ENCODE data around the gene ARIH2.
"Not testable (repeated sequence)": the region's sequence is repeated elsewhere in the genome, so short reads cannot be mapped to it uniquely, and the experiment has no call there.

The ARIH2 gene

GRCh38 chr3:49007771-49008528 lies 89.3 kb downstream of the ARIH2 start:
- H3K4me1 Mint-ChIP-seq (ENCODE audit: low read depth) = peaks cover 43% of the 10 kb centered on the region

GRCh38 chr3:49008627-49009026 lies 90.0 kb downstream of the ARIH2 start:
- peak overlapping the region; percentile 100 for H3K27ac Mint-ChIP-seq
- H3K36me3 Mint-ChIP-seq (ENCODE audit: low read depth) = peaks cover 63% of the 10 kb centered on the region
- H3K27me3 Mint-ChIP-seq; intact Hi-C loops (cut with micrococcal nuclease); H3K9me3 Mint-ChIP-seq: not testable (repeated sequence)
- peak overlapping the region; percentile 99 for H3K4me3 Mint-ChIP-seq
- H3K4me1 Mint-ChIP-seq (ENCODE audit: low read depth) = peaks cover 50% of the 10 kb centered on the region

More at GRCh38 chr3:49007771-49008528, 89.3 kb downstream of the ARIH2 start:
- Mint-ChIP-seq H3K36me3 (ENCODE audit: low read depth) (peaks cover 56% of the 10 kb centered on the region), H3K27ac (peak overlapping the region; percentile 100), H3K4me3 (peak overlapping the region; percentile 99), H3K27me3 (no peaks in the 10 kb centered on the region), H3K9me3 (no peaks in the 10 kb centered on the region)
- intact Hi-C loops (cut with micrococcal nuclease) = loop anchor here (1.0 kb wide), 1 partner anchor 13 kb away; no protein-coding TSS in a partner anchor

- H3K36me3 Mint-ChIP-seq (ENCODE audit: low read depth) = peaks cover 70% of the 10 kb centered on the region
- peaks cover 51% of the 10 kb centered on the region for H3K4me1 Mint-ChIP-seq (ENCODE audit: low read depth)
- no peaks in the 10 kb centered on the region for H3K27me3 Mint-ChIP-seq
- no peak overlapping the region for H3K27ac Mint-ChIP-seq
- H3K9me3 Mint-ChIP-seq = no peaks in the 10 kb centered on the region
- no peak overlapping the region for H3K4me3 Mint-ChIP-seq
- intact Hi-C loops (cut with micrococcal nuclease) = no loop called here
Observed at GRCh38 chr3:49009396-49009795, 90.8 kb downstream of the ARIH2 start.

- intact Hi-C loops (cut with micrococcal nuclease) = no loop called here
- H3K9me3 Mint-ChIP-seq = no peaks in the 10 kb centered on the region
- H3K27me3 Mint-ChIP-seq = no peaks in the 10 kb centered on the region
- H3K27ac Mint-ChIP-seq = no peak overlapping the region
- no peak overlapping the region for H3K4me3 Mint-ChIP-seq
- H3K36me3 Mint-ChIP-seq (ENCODE audit: low read depth) = peaks cover 89% of the 10 kb centered on the region
- H3K4me1 Mint-ChIP-seq (ENCODE audit: low read depth) = peaks cover 57% of the 10 kb centered on the region
Observed at GRCh38 chr3:49012441-49013017, 93.9 kb downstream of the ARIH2 start.

- Mint-ChIP-seq H3K9me3 (no peaks in the 10 kb centered on the region), H3K4me1 (ENCODE audit: low read depth) (peaks cover 56% of the 10 kb centered on the region), H3K27ac (no peak overlapping the region), H3K4me3 (no peak overlapping the region), H3K36me3 (ENCODE audit: low read depth) (peaks cover 85% of the 10 kb centered on the region), H3K27me3 (no peaks in the 10 kb centered on the region)
- intact Hi-C loops (cut with micrococcal nuclease) = no loop called here
Observed at GRCh38 chr3:49013113-49013737, 94.6 kb downstream of the ARIH2 start.

- Mint-ChIP-seq H3K27me3 (no peaks in the 10 kb centered on the region), H3K4me3 (no peak overlapping the region), H3K9me3 (no peaks in the 10 kb centered on the region), H3K36me3 (ENCODE audit: low read depth) (peaks cover 86% of the 10 kb centered on the region), H3K4me1 (ENCODE audit: low read depth) (peaks cover 53% of the 10 kb centered on the region), H3K27ac (no peak overlapping the region)
- intact Hi-C loops (cut with micrococcal nuclease) = no loop called here
Observed at GRCh38 chr3:49013738-49014660, 95.4 kb downstream of the ARIH2 start.

- peaks cover 56% of the 10 kb centered on the region for H3K4me1 Mint-ChIP-seq (ENCODE audit: low read depth)
- no peaks in the 10 kb centered on the region for H3K27me3 Mint-ChIP-seq
- H3K36me3 Mint-ChIP-seq (ENCODE audit: low read depth) = peaks cover 79% of the 10 kb centered on the region
- H3K9me3 Mint-ChIP-seq = no peaks in the 10 kb centered on the region
- intact Hi-C loops (cut with micrococcal nuclease) = no loop called here
- no peak overlapping the region for H3K4me3 Mint-ChIP-seq
- H3K27ac Mint-ChIP-seq = no peak overlapping the region
Observed at GRCh38 chr3:49015072-49015471, 96.4 kb downstream of the ARIH2 start.

- intact Hi-C loops (cut with micrococcal nuclease) = no loop called here
- Mint-ChIP-seq H3K4me1 (ENCODE audit: low read depth) (peaks cover 62% of the 10 kb centered on the region), H3K9me3 (no peaks in the 10 kb centered on the region), H3K27me3 (no peaks in the 10 kb centered on the region), H3K4me3 (no peak overlapping the region), H3K27ac (no peak overlapping the region), H3K36me3 (ENCODE audit: low read depth) (peaks cover 79% of the 10 kb centered on the region)
Observed at GRCh38 chr3:49015765-49016164, 97.1 kb downstream of the ARIH2 start.

GRCh38 chr3:49016414-49017228 lies 98.0 kb downstream of the ARIH2 start:
- no peaks in the 10 kb centered on the region for H3K27me3 Mint-ChIP-seq
- no peaks in the 10 kb centered on the region for H3K9me3 Mint-ChIP-seq
- intact Hi-C loops (cut with micrococcal nuclease) = no loop called here
- peaks cover 61% of the 10 kb centered on the region for H3K4me1 Mint-ChIP-seq (ENCODE audit: low read depth)
- H3K36me3 Mint-ChIP-seq (ENCODE audit: low read depth) = peaks cover 79% of the 10 kb centered on the region
- no peak overlapping the region for H3K27ac Mint-ChIP-seq
- H3K4me3 Mint-ChIP-seq = no peak overlapping the region

- Mint-ChIP-seq H3K4me1 (ENCODE audit: low read depth) (peaks cover 55% of the 10 kb centered on the region), H3K4me3 (peak overlapping the region; percentile 91), H3K27me3 (no peaks in the 10 kb centered on the region), H3K9me3 (no peaks in the 10 kb centered on the region), H3K36me3 (ENCODE audit: low read depth) (peaks cover 76% of the 10 kb centered on the region), H3K27ac (peak overlapping the region; percentile 98)
- intact Hi-C loops (cut with micrococcal nuclease) = no loop called here
Observed at GRCh38 chr3:49017229-49017970, 98.8 kb downstream of the ARIH2 start.

GRCh38 chr3:49017971-49018706 lies 99.5 kb downstream of the ARIH2 start, which contains the start of gene DALRD3:
Gene DALRD3 (minus strand): TSS chr3:49018580. CDS start chr3:49018564, 16 bp downstream.
- H3K9me3 Mint-ChIP-seq = no peaks in the 10 kb centered on the region
- intact Hi-C loops (cut with micrococcal nuclease) = no loop called here
- peaks cover 57% of the 10 kb centered on the region for H3K4me1 Mint-ChIP-seq (ENCODE audit: low read depth)
- peak within 1 kb of the TSS; percentile 98 for H3K27ac Mint-ChIP-seq
- no peaks in the 10 kb centered on the region for H3K27me3 Mint-ChIP-seq
- H3K4me3 Mint-ChIP-seq = peak within 1 kb of the TSS; percentile 91
- H3K36me3 Mint-ChIP-seq (ENCODE audit: low read depth) = peaks cover 76% of the 10 kb centered on the region

- peaks cover 57% of the 10 kb centered on the region for H3K4me1 Mint-ChIP-seq (ENCODE audit: low read depth)
- peaks cover 76% of the 10 kb centered on the region for H3K36me3 Mint-ChIP-seq (ENCODE audit: low read depth)
- no peaks in the 10 kb centered on the region for H3K27me3 Mint-ChIP-seq
- no peaks in the 10 kb centered on the region for H3K9me3 Mint-ChIP-seq
- peak overlapping the region; percentile 91 for H3K4me3 Mint-ChIP-seq
- peak overlapping the region; percentile 98 for H3K27ac Mint-ChIP-seq
- intact Hi-C loops (cut with micrococcal nuclease) = no loop called here
Observed at GRCh38 chr3:49018707-49019006, 100.0 kb downstream of the ARIH2 start.
